Measurements from ENCODE around the gene TMEM255B.

The TMEM255B gene

DNA sequence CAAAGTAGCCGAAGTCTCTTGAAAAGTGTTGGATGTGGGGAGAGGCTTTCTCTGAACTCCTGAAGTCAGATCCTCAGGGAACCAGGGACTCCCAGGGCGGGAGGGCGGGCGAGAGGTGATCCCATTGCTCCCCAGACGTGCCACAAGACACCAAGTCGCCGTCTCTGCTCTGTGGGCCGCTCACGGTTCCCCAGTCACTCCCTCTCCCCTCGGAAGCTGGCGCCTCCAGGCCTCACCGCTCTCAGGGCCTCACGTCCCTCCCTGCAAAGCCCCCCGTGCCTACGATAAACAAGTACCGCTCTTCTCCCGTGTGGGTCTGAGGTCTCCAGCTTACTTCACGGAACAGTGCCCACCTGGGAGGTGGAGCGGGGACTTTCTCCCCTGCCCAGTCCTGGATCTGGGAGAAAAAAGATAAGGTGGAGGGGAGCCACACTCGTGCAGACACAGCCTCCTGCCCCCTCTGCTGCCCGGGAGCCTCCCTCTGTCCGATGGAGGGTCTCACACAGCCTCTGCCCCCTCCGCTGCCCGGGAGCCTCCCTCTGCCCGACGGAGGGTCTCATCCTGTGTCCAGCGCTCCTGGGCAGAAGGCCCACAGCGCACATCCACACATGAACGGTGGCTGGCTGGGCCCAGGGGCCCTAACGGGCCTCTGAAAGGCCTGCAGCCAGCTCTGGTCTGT is 54.2 kb downstream of the TMEM255B start:
- no peak for TF ChIP-seq ZNF274 (IDR thresholded peaks at IDR 0.05; ENCODE audit: low read depth, low read length)
- no peak overlapping the region for H3K4me3 ChIP-seq (ENCODE audit: low read length)

DNA sequence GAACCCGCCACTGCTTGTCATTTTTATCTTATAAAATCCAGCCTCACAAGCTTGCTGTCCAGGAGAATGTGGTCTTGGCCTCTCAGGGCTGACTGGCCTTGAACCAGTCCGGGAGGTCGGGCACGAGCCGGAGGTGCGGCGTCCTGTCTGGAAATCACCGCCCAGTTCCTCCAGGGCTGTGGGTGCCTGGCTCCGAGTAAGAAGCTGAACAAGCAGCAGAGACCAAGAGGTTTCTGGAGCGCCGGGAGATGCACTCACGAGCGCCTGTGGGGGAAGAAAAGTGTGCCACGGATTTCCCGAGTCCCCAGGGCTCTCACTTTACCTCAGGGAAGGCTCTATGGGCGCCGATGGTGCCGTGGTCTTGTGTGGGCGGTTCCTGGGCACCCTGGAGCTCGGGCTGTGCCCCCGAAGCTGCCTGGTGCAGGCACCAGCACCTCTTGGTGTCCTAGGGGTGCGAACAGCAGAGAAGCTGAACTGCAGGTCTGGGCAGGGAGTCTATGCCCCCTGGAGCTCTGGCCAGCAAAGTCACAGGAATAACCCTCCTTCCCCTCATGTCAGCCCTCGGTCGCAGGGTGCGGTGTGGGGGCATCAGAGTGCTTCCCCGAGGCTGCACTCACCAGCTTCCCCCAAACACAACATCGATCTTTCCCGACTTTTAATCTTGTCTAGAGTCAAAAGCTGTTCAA is 54.9 kb downstream of the TMEM255B start:
- no peak overlapping the region for H3K4me3 ChIP-seq (ENCODE audit: low read length)
- TF ChIP-seq ZNF274 (IDR thresholded peaks at IDR 0.05; ENCODE audit: low read depth, low read length) = no peak

DNA sequence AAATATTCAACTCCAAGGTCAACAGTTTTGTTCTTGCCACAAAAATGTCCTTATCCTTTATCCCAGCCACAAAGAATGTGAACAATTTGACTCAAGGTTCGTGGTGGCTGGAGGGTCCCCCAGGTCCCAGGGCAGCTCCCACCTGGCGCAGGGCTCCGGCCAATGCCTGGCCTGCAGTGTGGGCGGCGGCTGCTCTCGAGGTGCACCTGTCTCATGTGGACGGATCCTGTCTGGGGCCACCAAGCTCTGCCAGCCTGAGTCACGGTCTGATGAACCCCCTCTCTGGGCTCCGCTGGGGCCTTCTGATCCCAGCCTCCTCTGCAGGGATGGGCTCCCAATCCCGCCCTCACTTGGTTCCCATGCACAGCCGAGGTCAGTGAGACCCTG is 55.4 kb downstream of the TMEM255B start:
- H3K4me3 ChIP-seq (ENCODE audit: low read length) = no peak overlapping the region
- no peak for TF ChIP-seq ZNF274 (IDR thresholded peaks at IDR 0.05; ENCODE audit: low read depth, low read length)

DNA sequence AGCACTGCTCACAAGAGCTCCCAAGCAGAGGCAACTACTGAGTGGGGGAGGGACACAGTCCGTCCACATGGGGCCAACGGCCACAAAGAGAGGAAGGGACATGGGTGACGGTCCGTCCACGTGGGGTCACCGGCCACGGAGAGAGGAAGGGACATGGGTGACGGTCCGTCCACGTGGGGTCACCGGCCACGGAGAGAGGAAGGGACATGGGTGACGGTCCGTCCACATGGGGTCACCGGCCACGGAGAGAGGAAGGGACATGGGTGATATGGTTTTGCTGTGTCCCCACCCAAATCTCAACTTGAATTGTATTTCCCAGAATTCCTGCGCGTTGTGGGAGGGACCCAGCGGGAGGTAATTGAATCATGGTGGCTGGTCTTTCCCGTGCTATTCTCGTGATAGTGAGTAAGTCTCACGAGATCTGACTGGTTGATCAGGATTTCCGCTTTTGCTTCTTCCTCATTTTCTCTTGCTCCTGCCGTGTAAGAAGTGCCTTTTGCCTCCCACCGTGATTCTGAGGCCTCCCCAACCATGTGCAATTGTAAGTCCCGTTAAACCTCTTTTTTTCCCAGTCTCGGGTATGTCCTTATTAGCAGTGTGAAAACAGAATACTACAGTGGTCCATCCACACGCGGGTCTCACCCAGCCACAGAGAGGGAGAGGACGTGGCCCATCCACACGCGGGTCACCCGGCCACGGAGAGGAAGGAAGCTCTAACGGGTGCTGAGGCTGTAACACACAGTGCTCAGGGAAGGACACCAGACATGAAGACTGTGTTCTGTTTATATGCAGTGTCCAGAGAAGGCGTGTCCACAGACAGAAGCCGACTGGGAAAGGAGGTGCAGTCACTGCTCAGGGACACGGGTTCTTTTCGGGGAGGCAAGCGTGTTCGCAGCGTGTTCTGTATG is 56.4 kb downstream of the TMEM255B start:
- peak overlapping the region; percentile 69; the same call in 1 of the 2 replicates for H3K4me3 ChIP-seq (ENCODE audit: low read length)
- no peak for TF ChIP-seq ZNF274 (IDR thresholded peaks at IDR 0.05; ENCODE audit: low read depth, low read length)

DNA sequence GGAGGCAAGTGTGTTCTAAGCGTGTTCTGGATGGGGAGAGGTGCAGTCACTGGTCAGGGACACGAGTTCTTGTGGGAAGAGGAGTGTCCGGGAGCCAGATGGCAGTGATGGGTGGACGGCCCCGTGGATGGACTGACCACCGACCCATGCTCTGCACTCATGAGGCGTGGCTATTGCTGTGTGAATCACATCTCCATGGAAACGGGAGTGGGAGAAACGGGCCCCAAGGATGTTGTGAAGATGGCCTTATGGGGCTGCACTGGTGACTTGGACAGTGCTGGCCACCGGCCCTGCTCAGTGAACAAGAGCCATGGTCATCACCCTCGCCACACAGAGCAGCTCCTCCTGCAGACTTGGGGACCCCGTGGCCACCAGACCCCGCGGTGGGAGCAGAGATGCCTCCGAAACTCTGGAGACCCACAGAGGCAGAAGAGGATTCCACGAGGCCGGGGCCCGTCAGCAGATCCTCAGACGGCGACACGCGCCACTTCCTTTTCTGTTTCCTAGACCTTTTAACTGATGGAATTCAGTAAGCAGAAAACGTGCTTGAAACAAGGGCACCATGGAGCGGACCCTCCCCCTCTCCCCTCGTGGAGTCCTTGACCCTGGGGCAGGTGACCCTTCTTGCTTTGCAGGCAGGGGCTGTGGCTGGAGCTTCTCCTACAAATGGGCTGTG is 57.4 kb downstream of the TMEM255B start:
- H3K4me3 ChIP-seq (ENCODE audit: low read length) = peak overlapping the region; percentile 69; the same call in 1 of the 2 replicates

DNA sequence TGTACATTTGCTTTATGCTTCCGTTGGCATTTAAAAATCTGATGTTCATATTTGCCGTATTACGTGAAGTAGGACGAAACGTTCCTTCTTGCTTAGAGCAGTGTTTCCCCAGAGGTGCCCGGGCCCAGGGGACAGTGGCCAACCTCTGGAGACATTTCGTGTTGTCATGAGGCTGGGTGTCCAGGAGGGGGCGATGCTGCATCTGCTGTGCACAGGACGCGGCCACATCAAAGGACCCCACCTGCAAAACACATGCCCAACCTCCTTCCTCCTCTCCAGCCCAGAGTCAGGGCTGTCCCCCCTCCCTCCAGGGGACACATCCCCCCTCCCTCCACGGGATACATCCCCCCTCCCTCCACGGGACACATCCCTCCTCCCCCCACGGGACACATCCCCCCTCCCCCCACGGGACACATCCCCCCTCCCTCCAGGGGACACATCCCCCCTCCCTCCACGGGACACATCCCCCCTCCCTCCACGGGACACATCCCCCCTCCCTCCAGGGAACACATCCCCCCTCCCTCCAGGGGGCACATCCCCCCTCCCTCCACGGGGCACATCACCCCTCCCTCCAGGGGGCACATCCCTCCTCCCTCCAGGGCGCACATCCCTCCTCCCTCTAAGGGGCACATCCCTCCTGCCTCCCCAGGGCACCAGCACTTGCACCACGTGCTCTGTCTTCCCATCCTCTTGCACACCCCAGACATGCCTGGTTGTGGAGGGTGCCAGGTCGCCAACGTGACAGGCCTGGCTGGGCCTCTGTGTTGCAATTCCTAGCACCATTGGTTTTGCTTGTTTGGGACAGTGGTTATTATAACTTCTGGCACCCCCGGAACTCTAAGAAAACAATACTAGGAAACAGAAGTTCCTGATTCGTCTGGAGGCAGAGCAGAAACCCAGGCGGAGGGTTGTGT is 58.2 kb downstream of the TMEM255B start:
- H3K4me3 ChIP-seq (ENCODE audit: low read length) = no peak overlapping the region
- no peak for TF ChIP-seq ZNF274 (IDR thresholded peaks at IDR 0.05; ENCODE audit: low read depth, low read length)

More for the DNA sequence above, 57.4 kb downstream of the TMEM255B start:
- no peak for TF ChIP-seq ZNF274 (IDR thresholded peaks at IDR 0.05; ENCODE audit: low read depth, low read length)

DNA sequence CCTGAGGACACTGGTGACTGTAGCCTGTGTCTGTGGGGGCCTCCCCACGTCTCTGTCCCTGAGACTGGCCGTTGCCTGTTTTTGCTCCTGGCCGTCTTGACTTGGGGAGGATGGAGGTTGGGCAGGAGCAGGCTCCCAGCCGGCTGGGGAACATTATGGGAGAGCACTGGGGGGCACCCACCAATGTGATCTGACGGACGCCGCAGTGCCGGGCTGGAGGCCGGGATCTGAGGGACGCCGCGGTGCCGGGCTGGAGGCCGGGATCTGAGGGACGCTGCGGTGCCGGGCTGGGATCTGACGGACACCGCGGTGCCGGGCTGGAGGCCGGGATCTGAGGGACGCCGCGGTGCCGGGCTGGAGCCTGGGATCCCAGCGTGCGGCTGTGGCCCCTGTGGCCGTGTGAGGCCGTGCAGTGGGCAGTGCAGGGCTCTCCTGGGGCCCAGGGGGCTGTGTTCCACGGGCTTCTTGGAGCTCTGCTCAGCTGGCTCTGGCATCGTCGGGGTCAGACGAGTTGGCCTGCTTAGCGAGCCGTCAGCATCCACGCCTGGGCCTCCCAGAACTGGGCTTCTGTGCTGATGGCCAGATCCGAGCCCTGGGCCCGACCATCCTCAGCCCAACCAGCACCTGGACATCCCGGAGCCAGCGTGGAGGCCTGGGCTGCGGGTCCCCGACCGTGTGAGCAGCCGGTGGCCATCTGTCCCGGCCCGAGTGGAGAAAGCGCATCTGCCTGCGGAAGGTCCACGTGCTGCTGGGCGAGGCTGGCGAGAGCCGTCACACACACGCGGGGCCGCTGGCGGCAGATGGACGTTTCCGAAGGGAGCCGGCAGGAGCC is 59.0 kb downstream of the TMEM255B start:
- no peak for TF ChIP-seq ZNF274 (IDR thresholded peaks at IDR 0.05; ENCODE audit: low read depth, low read length)
- no peak overlapping the region for H3K4me3 ChIP-seq (ENCODE audit: low read length)

DNA sequence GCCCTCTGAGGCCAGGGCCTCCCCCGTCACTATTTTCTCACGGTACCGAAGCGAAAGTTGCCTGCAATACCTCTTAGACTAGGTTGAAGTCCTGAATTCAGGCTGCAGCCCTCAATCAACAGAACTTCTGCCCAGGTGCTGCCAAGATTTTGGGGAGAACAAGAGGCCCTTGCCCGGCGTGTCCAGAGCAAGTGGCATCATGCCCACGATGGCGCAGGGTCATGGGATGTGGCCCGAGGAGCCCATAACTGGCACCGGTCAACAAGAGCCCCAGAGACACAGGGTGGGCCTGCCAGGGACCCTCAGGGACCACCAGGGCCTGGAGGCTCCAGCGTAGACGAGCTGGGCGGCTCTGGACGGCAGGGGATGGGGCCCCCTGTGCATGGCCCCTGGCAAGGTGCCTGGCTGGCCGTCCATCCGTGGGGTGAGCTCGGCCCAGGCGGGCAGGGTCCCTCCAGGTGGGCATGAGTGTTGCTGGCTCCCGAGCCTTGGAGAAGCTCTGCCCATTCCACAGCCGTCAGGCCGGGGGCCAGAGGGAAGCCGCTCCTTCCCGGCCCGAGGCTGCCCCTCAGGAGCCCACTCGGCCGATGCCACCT is 59.8 kb downstream of the TMEM255B start:
- H3K4me3 ChIP-seq (ENCODE audit: low read length) = no peak overlapping the region
- TF ChIP-seq ZNF274 (IDR thresholded peaks at IDR 0.05; ENCODE audit: low read depth, low read length) = no peak

DNA sequence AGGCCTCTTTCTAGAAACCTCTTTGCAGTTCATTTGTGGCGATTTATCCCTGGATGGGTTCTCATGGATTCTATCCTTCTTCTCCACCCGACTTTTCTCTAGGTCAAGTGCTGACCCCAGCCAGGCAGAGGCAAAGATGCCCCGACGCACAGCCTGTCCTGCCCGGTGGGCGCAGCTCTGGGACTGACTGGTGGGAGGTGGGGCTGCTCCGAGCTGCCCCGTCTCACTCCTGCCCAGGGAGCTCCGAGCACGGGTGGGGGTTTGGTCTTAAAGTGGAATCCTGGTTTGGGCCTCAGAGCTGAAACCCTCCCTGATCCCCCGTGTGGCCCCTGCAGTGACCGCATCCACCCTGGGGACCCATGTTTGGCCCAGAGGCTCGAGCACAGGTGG is 60.3 kb downstream of the TMEM255B start:
- no peak for TF ChIP-seq ZNF274 (IDR thresholded peaks at IDR 0.05; ENCODE audit: low read depth, low read length)
- H3K4me3 ChIP-seq (ENCODE audit: low read length) = no peak overlapping the region

DNA sequence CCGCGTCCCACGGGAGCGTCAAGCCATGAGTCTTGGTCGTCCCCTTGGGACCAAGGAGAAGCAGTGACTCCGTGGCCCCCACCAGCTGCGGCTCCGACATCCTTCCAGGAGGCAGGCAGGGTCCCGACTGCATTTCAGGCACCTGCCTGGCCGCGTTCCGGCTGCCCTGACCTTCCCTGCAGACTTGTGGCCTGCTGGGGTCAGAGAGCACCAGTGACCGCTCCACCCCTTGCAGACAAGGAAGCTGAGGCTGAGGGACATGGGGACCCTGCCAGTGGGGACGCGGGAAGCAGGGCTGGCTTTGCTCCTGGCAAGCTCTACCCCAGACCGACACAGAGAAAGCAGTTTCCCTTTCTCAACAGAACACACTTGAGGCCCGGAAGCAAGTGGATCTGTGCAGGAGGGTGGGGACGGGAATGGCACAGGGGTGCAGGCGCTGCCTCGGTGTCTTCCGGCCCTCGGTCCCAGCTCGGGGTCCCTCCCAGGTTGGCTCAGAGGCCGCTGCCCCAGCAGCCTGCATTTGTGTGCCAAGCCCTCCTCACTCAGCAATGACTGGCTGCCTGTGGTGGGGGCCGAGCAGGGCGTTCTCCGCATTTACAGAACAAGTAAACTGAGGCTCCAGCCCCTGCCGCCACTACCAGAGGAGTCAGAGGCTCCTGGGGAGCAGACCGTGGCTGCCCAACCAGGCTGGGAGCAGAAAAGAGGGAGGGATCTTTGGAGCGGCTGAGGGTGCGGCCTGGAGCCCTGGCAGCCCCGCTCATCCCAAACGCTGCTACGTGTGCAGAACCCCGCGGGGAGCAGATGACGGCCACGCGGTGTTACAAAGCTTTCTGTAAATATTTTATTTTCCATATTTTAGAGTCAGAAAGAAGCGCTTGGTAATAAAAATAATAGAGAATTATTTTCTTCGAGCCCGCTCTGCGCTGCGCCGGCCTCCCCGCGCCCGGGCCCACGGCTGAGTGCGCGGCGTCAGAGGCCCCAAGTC is 61.0 kb downstream of the TMEM255B start:
- no peak overlapping the region for H3K4me3 ChIP-seq (ENCODE audit: low read length)
- no peak for TF ChIP-seq ZNF274 (IDR thresholded peaks at IDR 0.05; ENCODE audit: low read depth, low read length)

Data from GM08714 (cell line).